ES-I3 (cell line): ENCODE data around the gene SECTM1.

Experiments
- H3K36me3 ChIP-seq: 2 replicates; pipeline ENCODE4 v1.6.1; 2013; ENCODE audit warnings: mild to moderate bottlenecking, low read length, control low read depth, moderate library complexity; ENCODE audit not compliant: insufficient read depth
- H3K4me1 ChIP-seq: 2 replicates; pipeline ENCODE4 v1.6.1; 2013; ENCODE audit warnings: mild to moderate bottlenecking, control low read depth, low read length; ENCODE audit not compliant: insufficient read depth
- H3K9ac ChIP-seq: 2 replicates; pipeline ENCODE4 v1.6.1; 2013; ENCODE audit warnings: low read depth, mild to moderate bottlenecking, low read length, moderate library complexity
- H3K9me3 ChIP-seq: 2 replicates; pipeline ENCODE4 v1.6.1; 2013; ENCODE audit warnings: mild to moderate bottlenecking, low read length, moderate library complexity; ENCODE audit not compliant: control insufficient read depth, insufficient read depth

The SECTM1 gene

DNA sequence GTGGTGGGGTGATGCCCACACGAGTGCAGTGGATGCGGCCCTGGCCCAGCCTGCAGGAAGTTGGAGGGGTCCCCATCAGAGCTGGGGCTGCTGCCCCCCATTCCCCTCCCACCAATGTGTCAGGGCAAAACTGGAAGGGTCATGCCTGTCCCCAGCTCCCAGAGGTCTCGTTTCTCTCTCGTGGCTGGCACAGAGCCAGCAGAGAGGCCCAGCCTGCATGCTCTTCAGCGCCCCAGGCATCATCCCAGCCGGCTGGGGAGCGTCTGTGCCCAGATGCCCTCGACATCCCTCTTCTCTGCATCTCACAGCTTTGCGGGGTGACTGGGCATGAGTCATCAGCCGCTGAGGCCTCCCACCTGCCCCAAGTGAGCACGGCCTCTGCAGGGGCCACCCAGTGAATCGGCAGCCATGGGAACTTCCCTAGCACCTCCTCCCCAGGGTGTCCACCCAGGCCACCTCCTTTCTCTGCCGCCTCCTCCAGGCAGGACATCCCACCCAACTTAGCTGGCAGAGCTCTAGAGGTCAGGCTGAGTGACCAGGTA lies 50.3 kb downstream of the SECTM1 start:
- peaks cover 1% of the 10 kb centered on the region for H3K4me1 ChIP-seq
- no peaks in the 10 kb centered on the region for H3K9me3 ChIP-seq
- H3K9ac ChIP-seq: no peak overlapping the region
- no peaks in the 10 kb centered on the region for H3K36me3 ChIP-seq

DNA sequence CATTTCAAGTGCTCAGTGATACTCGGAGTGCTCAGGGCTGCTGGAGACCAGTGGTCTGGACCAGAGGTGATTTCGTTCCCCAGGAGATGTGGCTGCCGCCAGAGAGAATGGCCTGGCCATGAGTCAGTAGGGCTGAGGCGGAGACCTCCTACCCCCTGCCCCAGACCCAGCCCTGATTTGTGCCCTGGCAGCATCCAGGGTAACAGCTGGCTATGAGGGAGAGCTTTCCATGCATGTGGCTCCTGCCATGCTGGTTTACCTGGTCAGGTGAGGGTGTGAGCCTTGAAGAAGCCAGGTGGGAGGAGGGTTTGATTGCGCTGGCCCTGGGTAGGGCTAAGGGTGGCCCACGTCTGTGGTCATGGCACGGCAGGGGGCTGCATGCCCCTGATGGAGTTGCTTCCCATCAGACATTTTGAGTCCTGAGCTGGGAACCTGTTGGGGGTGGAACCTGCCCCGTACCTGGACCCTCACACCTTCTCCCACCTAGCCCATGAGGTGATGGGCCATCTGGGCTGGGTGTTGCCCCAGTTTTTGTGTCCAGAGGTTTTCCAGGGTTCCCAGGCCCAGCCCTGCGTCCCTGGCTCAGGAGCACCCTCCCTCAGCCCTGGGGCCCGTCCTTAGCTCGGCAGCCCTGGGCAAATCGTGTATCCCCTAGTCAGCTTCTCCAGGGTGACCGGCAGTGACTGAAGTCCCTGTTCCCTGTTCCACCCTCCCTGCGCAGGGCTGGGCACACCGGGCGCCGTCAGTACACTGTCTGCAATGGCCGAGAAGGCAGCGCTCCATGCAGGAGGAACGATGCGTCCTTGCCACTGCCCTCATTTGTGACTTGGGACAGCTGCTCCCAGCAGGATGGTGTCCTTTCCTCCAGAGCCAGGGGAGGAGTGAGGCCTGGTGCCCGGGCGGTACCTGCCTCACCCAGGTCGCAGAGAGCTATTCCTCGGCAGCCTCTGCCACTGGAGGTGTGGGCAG lies 51.0 kb downstream of the SECTM1 start:
- Histone ChIP-seq H3K9me3 (no peaks in the 10 kb centered on the region), H3K36me3 (no peaks in the 10 kb centered on the region), H3K9ac (no peak overlapping the region), H3K4me1 (peaks cover 5% of the 10 kb centered on the region)

DNA sequence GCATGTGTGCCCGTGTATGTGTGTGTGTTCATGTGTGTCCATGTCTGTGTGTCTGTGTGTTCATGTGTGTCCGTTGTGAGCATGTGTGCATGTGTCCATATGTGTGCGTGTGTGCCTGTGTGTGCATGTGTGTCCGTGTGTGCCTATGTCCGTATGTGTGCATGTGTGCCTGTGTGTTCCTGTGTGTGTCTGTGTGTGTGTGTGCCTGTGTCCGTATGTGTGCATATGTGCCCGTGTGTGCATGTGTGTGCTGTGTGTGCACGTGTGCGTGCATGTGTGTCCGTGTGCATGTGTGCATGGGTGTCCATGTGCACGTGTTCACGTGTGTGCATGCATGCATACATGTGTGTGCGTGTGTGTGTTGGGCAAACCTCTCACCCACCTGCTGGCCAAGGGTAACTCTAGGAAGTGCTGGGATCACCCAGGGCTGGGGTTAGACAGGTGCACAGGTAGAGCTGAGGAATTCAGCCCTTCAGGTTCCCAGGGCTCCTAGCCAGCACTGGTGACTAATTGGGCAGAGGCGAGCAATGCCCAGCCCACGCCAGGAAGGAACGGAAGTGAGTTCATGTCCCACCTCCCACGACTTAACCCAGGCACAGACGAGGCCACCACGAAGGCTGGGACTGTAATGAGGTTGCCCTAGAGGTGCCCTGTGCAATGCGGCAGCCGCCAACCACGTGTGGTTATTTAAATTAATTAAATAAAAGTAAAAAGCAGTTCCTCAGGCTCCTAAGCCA lies 51.9 kb downstream of the SECTM1 start:
- H3K9me3 ChIP-seq: no peaks in the 10 kb centered on the region
- no peaks in the 10 kb centered on the region for H3K36me3 ChIP-seq
- H3K4me1 ChIP-seq: peaks cover 8% of the 10 kb centered on the region
- no peak overlapping the region for H3K9ac ChIP-seq

DNA sequence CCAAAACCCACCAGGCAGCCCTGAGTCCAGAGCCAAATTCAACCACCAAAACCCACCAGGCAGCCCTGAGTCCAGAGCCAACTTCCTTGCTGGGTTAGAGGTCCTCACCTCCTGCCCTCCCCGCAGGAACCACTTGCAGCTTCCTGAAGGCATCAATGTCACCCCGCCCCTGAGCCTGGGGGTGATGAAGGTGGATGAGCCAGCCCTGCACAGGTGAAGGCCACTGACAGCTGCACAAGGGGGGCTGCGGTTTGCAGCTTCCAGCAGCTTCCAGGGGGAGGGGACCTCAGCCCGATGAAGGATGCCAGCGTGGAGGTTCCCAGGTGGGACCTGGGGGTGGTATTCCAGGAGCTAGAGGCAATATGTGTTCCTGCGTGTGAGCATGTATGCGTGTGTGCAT lies 52.5 kb downstream of the SECTM1 start:
- Histone ChIP-seq H3K4me1 (peaks cover 8% of the 10 kb centered on the region), H3K9me3 (no peaks in the 10 kb centered on the region), H3K36me3 (no peaks in the 10 kb centered on the region), H3K9ac (no peak overlapping the region)

DNA sequence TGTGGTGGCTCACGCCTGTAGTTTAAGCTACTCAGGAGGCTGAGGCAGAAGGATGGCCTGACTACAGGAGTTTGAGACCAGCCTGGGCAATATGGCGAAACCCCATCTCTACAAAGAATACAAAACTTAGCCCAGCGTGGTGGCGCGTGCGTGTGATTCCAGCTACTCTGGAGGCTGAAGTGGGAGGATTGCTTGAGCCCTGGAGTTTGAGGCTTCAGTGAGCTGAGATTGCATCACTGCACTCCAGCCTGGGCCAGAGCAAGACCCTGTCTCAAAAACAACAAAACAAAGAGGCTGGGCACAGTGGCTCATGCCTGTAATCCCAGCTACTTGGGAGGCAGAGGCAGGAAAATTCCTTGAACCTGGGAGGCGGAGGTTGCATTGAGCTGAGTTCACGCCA lies 53.0 kb downstream of the SECTM1 start:
- Histone ChIP-seq H3K4me1 (peaks cover 8% of the 10 kb centered on the region), H3K36me3 (no peaks in the 10 kb centered on the region), H3K9me3 (no peaks in the 10 kb centered on the region), H3K9ac (no peak overlapping the region)

DNA sequence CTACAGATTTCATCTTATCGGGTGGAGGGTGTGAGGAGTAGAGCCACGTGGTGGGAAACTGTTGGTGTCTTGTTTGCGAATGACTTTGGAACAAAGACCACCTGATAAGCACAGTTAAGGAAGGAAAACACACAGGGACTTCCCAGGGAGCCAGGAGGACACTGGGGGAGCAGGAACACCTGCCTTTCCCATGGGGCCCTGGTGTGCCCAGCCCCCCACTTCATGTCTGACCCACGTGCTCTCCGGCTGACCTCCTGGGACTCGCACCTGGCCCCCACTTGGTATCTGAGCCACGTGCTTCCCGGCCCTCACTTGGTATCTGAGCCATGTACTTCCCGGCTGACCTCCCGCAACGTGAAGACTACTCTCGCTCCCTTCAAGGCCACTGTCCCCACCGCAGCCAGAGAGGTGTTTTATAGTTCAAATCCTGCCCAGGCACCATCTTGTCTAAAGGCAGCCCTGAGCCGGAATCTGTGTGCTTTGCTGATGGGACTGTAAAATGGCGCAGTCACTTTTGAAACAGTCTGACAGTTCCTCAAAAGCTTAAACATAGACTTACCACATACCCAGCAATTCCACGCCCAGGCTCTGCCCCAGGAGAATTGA lies 54.7 kb downstream of the SECTM1 start:
- no peaks in the 10 kb centered on the region for H3K36me3 ChIP-seq
- H3K4me1 ChIP-seq: peaks cover 12% of the 10 kb centered on the region
- H3K9me3 ChIP-seq: no peaks in the 10 kb centered on the region
- H3K9ac ChIP-seq: no peak overlapping the region

DNA sequence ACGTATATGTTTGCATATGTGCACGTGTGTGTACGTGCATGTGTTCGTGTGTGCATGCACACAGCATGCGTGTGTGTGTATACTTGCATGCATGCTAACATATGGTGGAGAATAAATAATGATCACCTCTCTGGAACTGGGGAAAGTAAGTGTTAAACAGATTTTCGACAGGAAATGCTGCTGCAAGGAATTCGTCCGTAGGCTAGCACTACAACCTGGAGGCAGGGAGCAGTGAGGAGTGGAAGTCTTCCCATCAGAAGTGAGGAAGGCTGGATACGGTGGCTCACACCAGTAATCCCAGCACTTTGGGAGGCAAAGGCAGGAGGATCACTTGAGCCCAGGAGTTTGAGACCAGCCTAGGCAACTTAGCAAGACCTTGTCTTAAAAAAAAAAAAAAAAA lies 55.3 kb downstream of the SECTM1 start:
- Histone ChIP-seq H3K9ac (no peak overlapping the region), H3K36me3 (no peaks in the 10 kb centered on the region), H3K9me3 (no peaks in the 10 kb centered on the region), H3K4me1 (peaks cover 14% of the 10 kb centered on the region)

DNA sequence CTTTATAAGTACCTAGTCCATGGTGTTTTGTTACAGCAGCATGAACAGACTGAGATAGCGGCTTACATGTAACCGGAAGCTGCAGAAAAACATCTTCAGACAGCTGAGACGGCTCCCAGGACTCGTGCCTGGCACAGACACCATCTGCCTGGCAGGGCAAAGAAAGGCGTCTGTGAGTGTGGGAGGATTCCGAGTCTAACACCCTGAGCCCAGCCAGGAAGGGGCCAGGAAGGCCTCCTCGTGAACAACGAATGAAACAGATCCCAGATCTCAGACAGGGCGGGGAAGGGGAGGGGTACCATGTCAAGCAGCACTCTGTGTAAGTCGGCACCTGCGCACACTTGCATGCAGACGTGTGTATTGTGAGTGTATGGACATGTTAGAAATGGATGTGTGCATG lies 55.7 kb downstream of the SECTM1 start:
- Histone ChIP-seq H3K9me3 (no peaks in the 10 kb centered on the region), H3K4me1 (peaks cover 14% of the 10 kb centered on the region), H3K9ac (no peak overlapping the region), H3K36me3 (no peaks in the 10 kb centered on the region)

DNA sequence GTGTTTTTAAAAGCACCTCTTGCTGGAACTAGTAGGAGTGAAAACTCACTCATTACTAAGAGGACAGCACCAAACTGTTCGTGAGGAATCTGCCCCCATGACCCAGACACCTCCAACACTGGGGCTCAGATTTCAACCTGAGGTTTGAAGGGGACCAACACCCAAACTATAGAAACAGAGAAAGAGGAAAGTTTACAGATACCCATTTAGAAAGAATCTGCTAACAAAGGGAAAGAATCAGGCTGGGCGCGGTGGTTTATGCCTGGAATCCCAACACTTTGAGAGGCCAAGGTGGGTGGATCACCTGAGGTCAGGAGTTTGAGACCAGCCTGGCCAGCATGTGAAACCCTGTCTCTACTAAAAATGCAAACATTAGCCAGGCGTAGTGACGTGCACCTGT lies 56.6 kb downstream of the SECTM1 start:
- Histone ChIP-seq H3K36me3 (no peaks in the 10 kb centered on the region), H3K9ac (no peak overlapping the region), H3K9me3 (no peaks in the 10 kb centered on the region), H3K4me1 (peaks cover 17% of the 10 kb centered on the region)

DNA sequence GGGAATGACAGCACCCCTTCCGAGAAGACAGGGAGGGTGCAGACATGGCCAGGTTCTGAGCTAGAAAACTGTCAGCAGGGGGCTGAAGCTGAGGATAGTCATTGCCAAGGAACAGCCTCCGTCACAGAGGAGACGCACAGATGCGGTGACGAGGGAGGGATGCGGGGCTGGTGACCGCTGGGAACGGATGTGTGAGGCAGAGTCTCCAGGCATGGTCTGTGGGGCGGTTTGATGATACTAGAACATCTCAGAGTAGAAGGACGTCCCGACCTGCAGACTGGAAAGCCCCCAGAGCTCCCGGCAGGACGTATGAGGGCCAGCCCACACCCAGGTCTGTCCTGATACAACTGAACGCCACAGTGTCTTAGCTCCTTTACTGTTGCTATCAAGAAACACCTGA lies 58.2 kb downstream of the SECTM1 start:
- Histone ChIP-seq H3K4me1 (peaks cover 21% of the 10 kb centered on the region), H3K36me3 (peaks cover 7% of the 10 kb centered on the region; the same call in 1 of the 2 replicates), H3K9me3 (no peaks in the 10 kb centered on the region), H3K9ac (no peak overlapping the region)

DNA sequence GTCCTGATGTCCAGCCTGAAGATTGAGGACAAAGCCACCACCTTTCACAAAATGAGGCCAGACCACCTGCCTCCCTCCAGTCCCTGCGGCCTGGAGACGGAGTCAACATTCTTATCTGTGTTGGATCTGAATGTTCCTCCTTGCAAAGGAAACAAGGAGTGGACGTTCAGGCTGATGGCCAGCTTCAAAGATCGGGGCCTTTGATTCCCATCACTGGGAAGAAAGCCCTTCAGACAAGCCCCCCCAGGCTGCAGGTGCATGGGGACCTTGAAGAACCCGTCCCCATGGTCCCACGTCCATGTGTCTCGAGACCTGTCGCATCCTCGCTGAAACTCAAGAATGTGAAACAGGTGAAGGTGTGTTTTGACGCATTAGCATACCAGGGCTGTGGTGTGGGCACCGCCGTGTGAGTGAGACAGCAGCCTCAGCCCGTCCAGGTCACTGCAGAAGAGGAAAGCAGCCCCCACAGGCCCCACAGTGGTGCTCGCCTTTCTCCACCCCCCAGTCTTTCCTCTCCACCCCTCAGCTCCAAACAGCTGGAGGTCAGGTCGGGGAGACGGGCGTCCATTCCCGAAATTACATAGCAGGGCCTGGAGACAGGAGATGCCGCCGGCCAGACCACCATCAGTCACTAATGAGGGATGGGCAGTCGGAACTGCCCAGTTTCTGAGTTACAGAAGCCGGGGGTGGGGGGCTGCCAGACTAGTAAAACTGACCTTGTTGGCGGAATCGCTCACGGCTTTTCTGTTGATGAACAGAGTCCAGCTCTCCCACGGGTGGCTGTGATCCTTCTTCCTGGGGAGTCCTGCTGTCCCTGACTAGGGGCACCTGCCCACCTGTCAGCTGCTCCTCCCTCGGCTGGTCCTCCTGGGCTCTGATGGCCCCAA lies 59.2 kb downstream of the SECTM1 start:
- Histone ChIP-seq H3K4me1 (peaks cover 21% of the 10 kb centered on the region), H3K36me3 (peaks cover 7% of the 10 kb centered on the region; the same call in 1 of the 2 replicates), H3K9ac (peak overlapping the region; percentile 70), H3K9me3 (no peaks in the 10 kb centered on the region)

DNA sequence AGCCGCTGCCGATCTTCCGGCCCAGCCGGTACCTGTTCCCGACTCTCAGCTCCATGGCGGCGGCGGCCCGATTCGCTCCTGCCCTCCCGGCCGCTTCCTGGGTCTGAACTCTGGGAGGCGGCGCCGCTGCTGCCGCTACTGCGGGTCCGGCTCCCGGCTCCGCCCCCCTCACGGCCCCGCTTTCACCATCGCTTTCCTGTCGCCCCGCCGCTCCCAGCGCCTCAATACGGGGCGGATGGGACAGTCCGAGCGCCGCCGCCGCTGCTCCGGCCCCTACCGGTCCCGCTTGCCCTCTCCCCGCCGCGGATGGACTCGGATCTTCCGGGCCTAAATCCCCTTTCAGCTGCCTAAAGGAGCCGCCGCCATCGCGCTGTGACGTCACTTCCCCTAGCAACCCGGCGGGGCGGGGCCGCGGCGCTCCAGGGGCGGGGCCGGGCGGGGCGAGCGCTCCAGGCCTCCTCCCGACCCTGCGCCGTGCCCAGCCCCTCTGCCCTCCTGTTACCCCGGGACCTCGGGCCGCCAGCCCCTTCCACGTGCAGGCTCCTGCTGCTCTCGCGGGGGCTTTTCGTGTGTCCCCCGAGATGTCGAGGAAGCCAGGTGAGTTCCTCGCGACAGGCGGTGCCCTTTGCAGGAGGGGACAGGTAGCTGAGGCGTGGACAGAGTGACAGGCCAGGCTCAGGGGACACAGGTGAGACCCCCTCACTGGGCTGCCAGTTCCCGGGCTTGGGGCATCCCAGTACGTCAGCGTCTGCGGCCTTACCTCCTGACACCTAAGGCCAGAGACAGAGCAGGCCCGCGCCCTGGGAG lies 60.0 kb downstream of the SECTM1 start, which contains the start of gene CSNK1D:
CSNK1D (minus strand) TSS at position 374 of the 807 bp plus-strand sequence; CDS start at position 55, 319 bp downstream.
- Histone ChIP-seq H3K9me3 (no peaks in the 10 kb centered on the region), H3K4me1 (peaks cover 26% of the 10 kb centered on the region), H3K9ac (peak within 1 kb of the TSS; percentile 88), H3K36me3 (peaks cover 8% of the 10 kb centered on the region; the same call in 1 of the 2 replicates)
